HG03025 (cell line): ENCODE measurements around the gene UGP2.
"Not testable (repeated sequence)": the region's sequence is repeated elsewhere in the genome, so short reads cannot be mapped to it uniquely, and the experiment has no call there.

ENCODE experiments used
- ATAC-seq: cut with Tn5 transposase; IDR thresholded peaks from one replicate; pipeline ENCODE4 v1.9.1; 2021; ENCODE audit warnings: mild to moderate bottlenecking, moderate library complexity; ENCODE audit not compliant: unreplicated experiment, low FRiP score

UGP2 gene

GRCh38 chr2:63841254-63842022 is at the start of gene UGP2:
TSS of gene UGP2 (plus strand) at chr2:63841896. CDS start at chr2:63842186, 290 bp downstream.
- peak; percentile 51 for ATAC-seq

GRCh38 chr2:63792530-63792929 is 49.2 kb upstream of the UGP2 start:
- no peak for ATAC-seq

- no peak for ATAC-seq
Observed at GRCh38 chr2:63796366-63796765, 45.3 kb upstream of the UGP2 start.

- no peak for ATAC-seq
Observed at GRCh38 chr2:63796796-63797195, 44.9 kb upstream of the UGP2 start.

GRCh38 chr2:63801455-63801854 is 40.2 kb upstream of the UGP2 start:
- ATAC-seq = no peak

- ATAC-seq = no peak
Observed at GRCh38 chr2:63805412-63805811, 36.3 kb upstream of the UGP2 start.

GRCh38 chr2:63808036-63808435 is 33.7 kb upstream of the UGP2 start:
- ATAC-seq = not testable (repeated sequence)

- ATAC-seq = not testable (repeated sequence)
Observed at GRCh38 chr2:63808911-63809310, 32.8 kb upstream of the UGP2 start.

- ATAC-seq = no peak
Observed at GRCh38 chr2:63811063-63811462, 30.6 kb upstream of the UGP2 start.

GRCh38 chr2:63811870-63812269 is 29.8 kb upstream of the UGP2 start:
- not testable (repeated sequence) for ATAC-seq

GRCh38 chr2:63814114-63814513 is 27.6 kb upstream of the UGP2 start:
- no peak for ATAC-seq

- no peak for ATAC-seq
Observed at GRCh38 chr2:63817382-63817781, 24.3 kb upstream of the UGP2 start.

GRCh38 chr2:63818271-63818670 is 23.4 kb upstream of the UGP2 start:
- ATAC-seq = no peak

GRCh38 chr2:63819256-63819655 is 22.4 kb upstream of the UGP2 start:
- ATAC-seq = no peak

GRCh38 chr2:63819765-63820717 is 21.7 kb upstream of the UGP2 start:
- ATAC-seq = no peak

- no peak for ATAC-seq
Observed at GRCh38 chr2:63820969-63821368, 20.7 kb upstream of the UGP2 start.

GRCh38 chr2:63821396-63821795 is 20.3 kb upstream of the UGP2 start:
- no peak for ATAC-seq

GRCh38 chr2:63822478-63822877 is 19.2 kb upstream of the UGP2 start:
- ATAC-seq = no peak

GRCh38 chr2:63827749-63828148 is 13.9 kb upstream of the UGP2 start:
- no peak for ATAC-seq

- no peak for ATAC-seq
Observed at GRCh38 chr2:63831176-63831575, 10.5 kb upstream of the UGP2 start.

- ATAC-seq = no peak
Observed at GRCh38 chr2:63834401-63834800, 7.3 kb upstream of the UGP2 start.
